GM21619 (cell line): ENCODE measurements around the gene SLC29A4.
"Not testable (repeated sequence)": the region's sequence is repeated elsewhere in the genome, so short reads cannot be mapped to it uniquely, and the experiment has no call there.

Experiments
- ATAC-seq: cut with Tn5 transposase; IDR thresholded peaks from one replicate; pipeline ENCODE4 v1.9.1; 2021; ENCODE audit not compliant: unreplicated experiment

SLC29A4 gene

GRCh38 chr7:5320802-5321396 lies 38.2 kb downstream of the SLC29A4 start:
- ATAC-seq: no peak

- ATAC-seq: no peak
Measured at GRCh38 chr7:5322621-5323410, 40.1 kb downstream of the SLC29A4 start.

- not testable (repeated sequence) for ATAC-seq
Measured at GRCh38 chr7:5323800-5324781, 41.3 kb downstream of the SLC29A4 start.

GRCh38 chr7:5324961-5325360 lies 42.2 kb downstream of the SLC29A4 start:
- ATAC-seq: no peak

- ATAC-seq: no peak
Measured at GRCh38 chr7:5330288-5330687, 47.5 kb downstream of the SLC29A4 start.

GRCh38 chr7:5332579-5332978 lies 49.8 kb downstream of the SLC29A4 start:
- no peak for ATAC-seq

- no peak for ATAC-seq
Measured at GRCh38 chr7:5333121-5334045, 50.6 kb downstream of the SLC29A4 start.

GRCh38 chr7:5334671-5335070 lies 51.9 kb downstream of the SLC29A4 start:
- no peak for ATAC-seq

- no peak for ATAC-seq
Measured at GRCh38 chr7:5337047-5337446, 54.3 kb downstream of the SLC29A4 start.

- no peak for ATAC-seq
Measured at GRCh38 chr7:5339955-5340354, 57.2 kb downstream of the SLC29A4 start.

GRCh38 chr7:5342631-5343030 lies 59.9 kb downstream of the SLC29A4 start:
- no peak for ATAC-seq

- no peak for ATAC-seq
Measured at GRCh38 chr7:5343884-5344283, 61.1 kb downstream of the SLC29A4 start.

- no peak for ATAC-seq
Measured at GRCh38 chr7:5344342-5344741, 61.6 kb downstream of the SLC29A4 start.

- no peak for ATAC-seq
Measured at GRCh38 chr7:5345171-5345570, 62.4 kb downstream of the SLC29A4 start.

GRCh38 chr7:5345671-5346070 lies 62.9 kb downstream of the SLC29A4 start:
- no peak for ATAC-seq

- ATAC-seq: no peak
Measured at GRCh38 chr7:5348134-5349004, 65.6 kb downstream of the SLC29A4 start.

- no peak for ATAC-seq
Measured at GRCh38 chr7:5349005-5349380, 66.2 kb downstream of the SLC29A4 start.

GRCh38 chr7:5349437-5350173 lies 66.9 kb downstream of the SLC29A4 start:
- ATAC-seq: no peak

- no peak for ATAC-seq
Measured at GRCh38 chr7:5350174-5350463, 67.4 kb downstream of the SLC29A4 start.
